ENCODE results near the gene USP32. TPM values are rescaled to one million over a fixed set of nuclear protein-coding genes. Genes with fewer than 3 reads are reported as not detected.
"Not testable (repeated sequence)": the region's sequence is repeated elsewhere in the genome, so short reads cannot be mapped to it uniquely, and the experiment has no call there.

USP32 gene
- total and polyA plus RNA-seq, 3 experiments from 2014 or later, result 8.6 to 24.8 (median 23.1) TPM

GRCh38 chr17:60176763-60177162, 215.2 kb downstream of the USP32 start:
- H3K9me3 ChIP-seq (ENCODE audit: low read length); H3K4me3 ChIP-seq (ENCODE audit: low read length); H3K4me3 Mint-ChIP-seq; H3K27ac ChIP-seq (ENCODE audit: low read depth, low read length); H3K36me3 ChIP-seq (ENCODE audit: insufficient read depth, low read length); H3K27ac Mint-ChIP-seq; H3K27me3 ChIP-seq (ENCODE audit: insufficient read depth, low read length, poor library complexity, severe bottlenecking); H3K4me1 Mint-ChIP-seq; H3K27me3 Mint-ChIP-seq; POLR2A ChIA-PET; H3K9me3 Mint-ChIP-seq; H3K4me1 ChIP-seq (ENCODE audit: insufficient read depth, low read length); DNase-seq; CTCF ChIA-PET: not testable (repeated sequence)
- peaks cover 0 to 34% (median 5%) of the 10 kb centered on the region in 3 donors for H3K36me3 Mint-ChIP-seq

- H3K4me3 ChIP-seq (ENCODE audit: low read length); H3K4me3 Mint-ChIP-seq; CTCF ChIA-PET; DNase-seq; H3K4me1 ChIP-seq (ENCODE audit: insufficient read depth, low read length); H3K9me3 ChIP-seq (ENCODE audit: low read length); H3K36me3 ChIP-seq (ENCODE audit: insufficient read depth, low read length); H3K27me3 Mint-ChIP-seq; H3K9me3 Mint-ChIP-seq; H3K27ac ChIP-seq (ENCODE audit: low read depth, low read length); POLR2A ChIA-PET; H3K27me3 ChIP-seq (ENCODE audit: insufficient read depth, low read length, poor library complexity, severe bottlenecking); H3K27ac Mint-ChIP-seq: not testable (repeated sequence)
- Mint-ChIP-seq H3K4me1 (peaks cover 8 to 12% (median 11%) of the 10 kb centered on the region in 3 donors), H3K36me3 (peaks cover 0 to 18% (median 0%) of the 10 kb centered on the region in 3 donors)
These were observed 217.2 kb downstream of the USP32 start for GRCh38 chr17:60174767-60175166.

DNA sequence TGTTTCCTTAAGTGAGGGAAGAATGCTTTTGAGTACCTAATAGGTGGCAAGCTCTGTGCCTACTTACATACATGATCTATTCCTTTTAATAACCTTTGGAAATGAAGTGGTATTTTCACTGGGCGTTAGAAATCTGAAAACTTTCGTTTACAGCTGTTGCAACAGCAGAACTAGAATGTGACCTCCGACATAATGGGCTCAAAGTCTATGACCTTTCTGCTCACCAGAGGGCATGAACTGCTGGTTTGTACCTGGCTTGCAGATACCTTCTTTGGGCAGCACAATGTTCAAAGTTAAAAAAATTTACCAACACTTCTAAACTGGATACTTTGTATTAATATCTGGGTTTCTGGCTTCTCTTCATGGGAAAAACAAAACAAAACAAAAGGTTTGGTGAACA, 217.9 kb downstream of the USP32 start:
- CTCF ChIA-PET, result no interaction called here

DNA sequence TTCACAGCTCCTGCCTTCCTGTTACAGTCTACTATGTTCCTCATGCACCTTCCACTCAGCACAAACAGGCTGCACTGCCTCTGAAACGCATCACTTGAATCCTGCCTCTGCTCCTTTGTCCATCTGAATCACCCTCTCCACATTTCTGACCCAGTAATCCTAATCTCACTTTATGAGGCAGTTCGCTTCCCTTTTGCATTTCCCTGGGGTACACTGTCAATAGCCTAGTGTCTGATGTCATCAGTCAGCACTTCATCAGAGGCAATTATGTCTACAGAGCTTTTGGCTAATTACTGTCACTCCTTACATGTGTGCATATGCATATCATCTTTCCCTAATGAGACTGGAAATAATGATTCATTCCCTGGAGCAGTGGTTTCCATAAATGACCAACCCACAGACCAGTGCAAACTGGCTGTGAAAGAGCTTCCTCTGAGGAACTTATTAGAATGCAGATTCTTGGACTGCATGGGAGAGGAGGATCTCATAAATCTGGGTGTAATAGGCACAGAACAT, 218.6 kb downstream of the USP32 start:
- Mint-ChIP-seq H3K4me3 (no peak overlapping the region), H3K36me3 (peaks cover 0 to 7% (median 0%) of the 10 kb centered on the region in 3 donors), H3K9me3 (no peaks in the 10 kb centered on the region), H3K27ac (peak overlapping the region in 3 of 8 donors; percentile 3 to 77 (median 9)), H3K27me3 (no peaks in the 10 kb centered on the region), H3K4me1 (peaks cover 9 to 13% (median 13%) of the 10 kb centered on the region in 3 donors)
- H3K36me3 ChIP-seq (ENCODE audit: insufficient read depth, low read length), result no peaks in the 10 kb centered on the region
- no peaks in the 10 kb centered on the region for H3K27me3 ChIP-seq (ENCODE audit: insufficient read depth, low read length, poor library complexity, severe bottlenecking)
- POLR2A ChIA-PET, result no interaction called here
- H3K27ac ChIP-seq (ENCODE audit: low read depth, low read length), result no peak overlapping the region
- no peaks in the 10 kb centered on the region for H3K9me3 ChIP-seq (ENCODE audit: low read length)
- CTCF ChIA-PET, result no interaction called here
- no peak for DNase-seq
- H3K4me3 ChIP-seq (ENCODE audit: low read length), result no peak overlapping the region
- H3K4me1 ChIP-seq (ENCODE audit: insufficient read depth, low read length), result peaks cover 10% of the 10 kb centered on the region

More for the DNA sequence above, 217.9 kb downstream of the USP32 start:
- Histone ChIP-seq H3K9me3 (ENCODE audit: low read length) (no peaks in the 10 kb centered on the region), H3K27ac (ENCODE audit: low read depth, low read length) (no peak overlapping the region), H3K4me3 (ENCODE audit: low read length) (no peak overlapping the region), H3K4me1 (ENCODE audit: insufficient read depth, low read length) (peaks cover 10% of the 10 kb centered on the region), H3K36me3 (ENCODE audit: insufficient read depth, low read length) (no peaks in the 10 kb centered on the region), H3K27me3 (ENCODE audit: insufficient read depth, low read length, poor library complexity, severe bottlenecking) (no peaks in the 10 kb centered on the region)
- H3K4me1 Mint-ChIP-seq, result peaks cover 9 to 13% (median 13%) of the 10 kb centered on the region in 3 donors
- no peaks in the 10 kb centered on the region for H3K27me3 Mint-ChIP-seq
- peak overlapping the region in 3 of 8 donors; percentile 23 to 82 (median 66) for H3K27ac Mint-ChIP-seq
- no peak overlapping the region for H3K4me3 Mint-ChIP-seq
- no peaks in the 10 kb centered on the region for H3K9me3 Mint-ChIP-seq
- H3K36me3 Mint-ChIP-seq, result peaks cover 0 to 13% (median 0%) of the 10 kb centered on the region in 3 donors
- no peak for DNase-seq
- POLR2A ChIA-PET, result no interaction called here

DNA sequence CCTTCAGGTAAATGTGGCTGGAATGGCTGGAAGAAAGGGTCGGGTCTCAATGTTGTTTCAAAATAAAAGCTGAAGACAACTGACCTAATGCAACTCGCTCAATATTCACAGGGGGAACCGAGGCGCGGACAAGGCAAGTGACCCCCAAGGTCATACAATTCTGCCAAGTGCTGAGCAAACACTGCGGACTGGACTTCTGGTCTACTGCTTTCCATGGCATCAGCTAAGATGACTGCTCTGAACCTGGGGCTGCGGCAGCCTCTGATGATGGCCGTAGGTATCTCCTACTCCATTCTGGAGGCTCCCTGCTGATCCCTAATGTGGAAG, 220.2 kb downstream of the USP32 start:
- Mint-ChIP-seq H3K27me3 (no peaks in the 10 kb centered on the region), H3K4me1 (peaks cover 9 to 13% (median 13%) of the 10 kb centered on the region in 3 donors), H3K4me3 (no peak overlapping the region), H3K9me3 (no peaks in the 10 kb centered on the region), H3K27ac (peak overlapping the region in 1 of 8 donors; percentile 39), H3K36me3 (peaks cover 0 to 4% (median 0%) of the 10 kb centered on the region in 3 donors)
- no peaks in the 10 kb centered on the region for H3K9me3 ChIP-seq (ENCODE audit: low read length)
- no peaks in the 10 kb centered on the region for H3K36me3 ChIP-seq (ENCODE audit: insufficient read depth, low read length)
- peaks cover 10% of the 10 kb centered on the region for H3K4me1 ChIP-seq (ENCODE audit: insufficient read depth, low read length)
- H3K4me3 ChIP-seq (ENCODE audit: low read length), result no peak overlapping the region
- DNase-seq, result no peak
- no peaks in the 10 kb centered on the region for H3K27me3 ChIP-seq (ENCODE audit: insufficient read depth, low read length, poor library complexity, severe bottlenecking)
- ChIA-PET POLR2A (no interaction called here), CTCF (no interaction called here)
- H3K27ac ChIP-seq (ENCODE audit: low read depth, low read length), result no peak overlapping the region

DNA sequence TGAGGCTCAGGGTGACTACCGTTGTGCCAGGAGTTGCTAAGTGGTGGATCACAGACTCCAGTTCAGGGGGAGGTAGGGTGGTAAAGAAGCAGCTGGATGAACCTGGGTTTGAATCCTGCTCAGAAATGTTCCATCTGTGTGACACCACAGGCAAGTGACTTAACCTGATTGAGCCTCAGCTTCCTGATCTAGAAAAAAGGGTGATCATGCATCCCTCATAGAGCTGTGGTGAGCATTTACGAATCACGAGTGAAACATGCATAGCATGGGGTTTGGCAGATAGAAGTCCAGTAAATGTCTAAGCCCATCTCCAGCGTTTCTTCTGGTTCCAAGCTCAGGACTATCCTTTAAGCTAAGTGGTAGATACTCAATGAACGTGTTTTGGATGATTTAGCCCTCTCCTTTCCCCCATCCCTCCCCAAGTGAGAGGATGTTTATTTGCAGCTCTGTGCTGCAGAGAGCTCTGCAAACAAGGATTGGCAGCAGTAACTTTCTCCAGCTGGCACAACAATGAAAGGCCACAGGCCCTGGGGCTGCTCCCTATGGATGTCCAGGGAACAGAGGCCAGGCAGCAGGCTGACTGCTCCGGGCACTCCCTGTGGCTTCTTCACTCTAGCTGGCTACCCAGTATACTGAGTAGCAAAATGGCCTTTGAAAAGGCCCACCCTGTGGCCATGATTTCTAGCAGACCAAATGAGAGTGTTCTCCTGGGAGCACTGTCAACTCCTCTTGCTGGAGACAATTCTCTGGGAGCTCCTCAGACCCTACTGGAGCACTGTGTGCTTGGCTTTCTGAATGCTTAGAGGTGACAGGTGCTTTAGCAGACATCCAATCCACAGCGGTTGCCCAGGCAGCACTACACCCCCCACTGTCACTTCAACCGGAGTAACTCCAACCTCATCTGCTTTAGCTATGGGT, 220.8 kb downstream of the USP32 start:
- H3K27ac Mint-ChIP-seq, result peak overlapping the region in 4 of 8 donors; percentile 6 to 64 (median 30)
- no peaks in the 10 kb centered on the region for H3K36me3 ChIP-seq (ENCODE audit: insufficient read depth, low read length)
- no peaks in the 10 kb centered on the region for H3K9me3 ChIP-seq (ENCODE audit: low read length)
- DNase-seq, result no peak
- H3K36me3 Mint-ChIP-seq, result peaks cover 0 to 1% (median 0%) of the 10 kb centered on the region in 3 donors
- POLR2A ChIA-PET, result no interaction called here
- H3K4me1 Mint-ChIP-seq, result peaks cover 9 to 16% (median 15%) of the 10 kb centered on the region in 3 donors
- H3K4me3 Mint-ChIP-seq, result no peak overlapping the region
- CTCF ChIA-PET, result no interaction called here
- no peak overlapping the region for H3K27ac ChIP-seq (ENCODE audit: low read depth, low read length)
- no peak overlapping the region for H3K4me3 ChIP-seq (ENCODE audit: low read length)
- no peaks in the 10 kb centered on the region for H3K9me3 Mint-ChIP-seq
- no peaks in the 10 kb centered on the region for H3K27me3 Mint-ChIP-seq
- no peaks in the 10 kb centered on the region for H3K27me3 ChIP-seq (ENCODE audit: insufficient read depth, low read length, poor library complexity, severe bottlenecking)
- H3K4me1 ChIP-seq (ENCODE audit: insufficient read depth, low read length), result peaks cover 10% of the 10 kb centered on the region

GRCh38 chr17:60169921-60170817, 221.8 kb downstream of the USP32 start:
- POLR2A ChIA-PET, result no interaction called here
- Mint-ChIP-seq H3K27me3 (peaks cover 0 to 2% of the 10 kb centered on the region in 2 donors), H3K9me3 (no peaks in the 10 kb centered on the region), H3K36me3 (no peaks in the 10 kb centered on the region), H3K4me1 (peaks cover 10 to 23% (median 23%) of the 10 kb centered on the region in 3 donors), H3K4me3 (peak overlapping the region in 1 of 7 donors; percentile 2), H3K27ac (peak overlapping the region in 6 of 8 donors; percentile 14 to 64 (median 31))
- no peak overlapping the region for H3K27ac ChIP-seq (ENCODE audit: low read depth, low read length)
- no peaks in the 10 kb centered on the region for H3K27me3 ChIP-seq (ENCODE audit: insufficient read depth, low read length, poor library complexity, severe bottlenecking)
- DNase-seq, result no peak
- H3K4me3 ChIP-seq (ENCODE audit: low read length), result no peak overlapping the region
- CTCF ChIA-PET, result no interaction called here
- H3K9me3 ChIP-seq (ENCODE audit: low read length), result no peaks in the 10 kb centered on the region
- H3K4me1 ChIP-seq (ENCODE audit: insufficient read depth, low read length), result peaks cover 10% of the 10 kb centered on the region
- no peaks in the 10 kb centered on the region for H3K36me3 ChIP-seq (ENCODE audit: insufficient read depth, low read length)

- POLR2A ChIA-PET, result no interaction called here
These were observed 223.3 kb downstream of the USP32 start for GRCh38 chr17:60168654-60169053.

More at GRCh38 chr17:60168654-60169053, 223.3 kb downstream of the USP32 start:
- no peak for DNase-seq
- H3K36me3 ChIP-seq (ENCODE audit: insufficient read depth, low read length), result no peaks in the 10 kb centered on the region
- H3K4me3 ChIP-seq (ENCODE audit: low read length), result no peak overlapping the region
- no peaks in the 10 kb centered on the region for H3K9me3 Mint-ChIP-seq
- H3K27ac ChIP-seq (ENCODE audit: low read depth, low read length), result no peak overlapping the region
- H3K36me3 Mint-ChIP-seq, result no peaks in the 10 kb centered on the region
- peaks cover 0 to 2% of the 10 kb centered on the region in 2 donors for H3K27me3 Mint-ChIP-seq
- peaks cover 10 to 23% (median 23%) of the 10 kb centered on the region in 3 donors for H3K4me1 Mint-ChIP-seq
- no peaks in the 10 kb centered on the region for H3K27me3 ChIP-seq (ENCODE audit: insufficient read depth, low read length, poor library complexity, severe bottlenecking)
- peaks cover 10% of the 10 kb centered on the region for H3K4me1 ChIP-seq (ENCODE audit: insufficient read depth, low read length)
- CTCF ChIA-PET, result no interaction called here
- H3K9me3 ChIP-seq (ENCODE audit: low read length), result no peaks in the 10 kb centered on the region
- no peak overlapping the region for H3K4me3 Mint-ChIP-seq
- no peak overlapping the region for H3K27ac Mint-ChIP-seq

Measured in CD8-positive, alpha-beta memory T cell (primary cell).